ENCODE data around the gene FAM171A2. TPM values are rescaled to one million over a fixed set of nuclear protein-coding genes. Genes with fewer than 3 reads are reported as not detected.
"Not testable (repeated sequence)": the region's sequence is repeated elsewhere in the genome, so short reads cannot be mapped to it uniquely, and the experiment has no call there.

Gene FAM171A2
- total RNA-seq, 1 donor from 2014 or later = 18.1 TPM

- Histone ChIP-seq H3K4me2 (peak overlapping the region; percentile 45), H3K27me3 (no peaks in the 10 kb centered on the region), H4K20me1 (ENCODE audit: low read depth) (no peaks in the 10 kb centered on the region), H3K79me2 (ENCODE audit: low read depth) (no peaks in the 10 kb centered on the region), H3F3A (ENCODE audit: low read depth) (peaks cover 12% of the 10 kb centered on the region), H2AFZ (replicated peaks) (no peak overlapping the region), H3K4me1 (peaks cover 8% of the 10 kb centered on the region), H3K27ac (no peak overlapping the region), H3K4me3 (no peak overlapping the region), H3K9me3 (ENCODE audit: low read depth) (no peaks in the 10 kb centered on the region), H3K36me3 (no peaks in the 10 kb centered on the region), H3K9ac (no peak overlapping the region)
- Mint-ChIP-seq H3K4me3 (no peak overlapping the region), H3K36me3 (no peaks in the 10 kb centered on the region), H3K27me3 (ENCODE audit: insufficient read depth, low read depth) (peaks cover 12% of the 10 kb centered on the region), H3K4me1 (peaks cover 9% of the 10 kb centered on the region), H3K27ac (no peak overlapping the region), H3K9me3 (no peaks in the 10 kb centered on the region)
- TF ChIP-seq EZH2 (IDR thresholded peaks at IDR 0.05) (no peak), EZH2phosphoT487 (IDR thresholded peaks at IDR 0.05) (no peak), CTCF (IDR thresholded peaks at IDR 0.05) (no peak)
- DNase-seq (ENCODE audit: low spot score) = peak; percentile 53
Measured at GRCh38 chr17:44374306-44375195, 10.9 kb upstream of the FAM171A2 start.

GRCh38 chr17:44372036-44372435 lies 8.4 kb upstream of the FAM171A2 start:
- Histone ChIP-seq H3K9ac (no peak overlapping the region), H3K36me3 (no peaks in the 10 kb centered on the region), H3K9me3 (ENCODE audit: low read depth) (no peaks in the 10 kb centered on the region), H4K20me1 (ENCODE audit: low read depth) (no peaks in the 10 kb centered on the region), H3K4me2 (no peak overlapping the region), H3K27ac (no peak overlapping the region), H3K4me3 (no peak overlapping the region), H2AFZ (replicated peaks) (no peak overlapping the region), H3K27me3 (peaks cover 2% of the 10 kb centered on the region), H3K4me1 (peaks cover 8% of the 10 kb centered on the region), H3F3A (ENCODE audit: low read depth) (peaks cover 12% of the 10 kb centered on the region), H3K79me2 (ENCODE audit: low read depth) (no peaks in the 10 kb centered on the region)
- Mint-ChIP-seq H3K27ac (no peak overlapping the region), H3K27me3 (ENCODE audit: insufficient read depth, low read depth) (peaks cover 19% of the 10 kb centered on the region), H3K4me3 (no peak overlapping the region), H3K4me1 (peaks cover 9% of the 10 kb centered on the region), H3K36me3 (no peaks in the 10 kb centered on the region), H3K9me3 (peaks cover 3% of the 10 kb centered on the region)
- TF ChIP-seq CTCF (IDR thresholded peaks at IDR 0.05) (no peak), EZH2phosphoT487 (IDR thresholded peaks at IDR 0.05) (no peak), EZH2 (IDR thresholded peaks at IDR 0.05) (no peak)
- DNase-seq (ENCODE audit: low spot score) = no peak

GRCh38 chr17:44369414-44370023 lies 5.9 kb upstream of the FAM171A2 start:
- not testable (repeated sequence) for DNase-seq (ENCODE audit: low spot score); H3K36me3 ChIP-seq; H3K79me2 ChIP-seq (ENCODE audit: low read depth); H3K9ac ChIP-seq; H3K4me2 ChIP-seq; H3K4me1 Mint-ChIP-seq; H3K36me3 Mint-ChIP-seq; H3F3A ChIP-seq (ENCODE audit: low read depth); H3K4me1 ChIP-seq; H4K20me1 ChIP-seq (ENCODE audit: low read depth); H3K9me3 Mint-ChIP-seq; H3K4me3 Mint-ChIP-seq; H3K27ac ChIP-seq; H2AFZ ChIP-seq (replicated peaks); H3K9me3 ChIP-seq (ENCODE audit: low read depth); H3K4me3 ChIP-seq
- peaks cover 25% of the 10 kb centered on the region for H3K27me3 ChIP-seq
- peak overlapping the region; percentile 88 for H3K27ac Mint-ChIP-seq
- H3K27me3 Mint-ChIP-seq (ENCODE audit: insufficient read depth, low read depth) = peaks cover 31% of the 10 kb centered on the region

- H3K4me1 ChIP-seq; H3K79me2 ChIP-seq (ENCODE audit: low read depth); H3K4me2 ChIP-seq; H3F3A ChIP-seq (ENCODE audit: low read depth); H4K20me1 ChIP-seq (ENCODE audit: low read depth); H3K9me3 Mint-ChIP-seq; H3K36me3 ChIP-seq; H3K27ac ChIP-seq; H3K4me3 Mint-ChIP-seq; H3K9ac ChIP-seq; H3K27ac Mint-ChIP-seq; H3K36me3 Mint-ChIP-seq; H3K4me3 ChIP-seq; DNase-seq (ENCODE audit: low spot score); H3K9me3 ChIP-seq (ENCODE audit: low read depth); H3K4me1 Mint-ChIP-seq; H2AFZ ChIP-seq (replicated peaks): not testable (repeated sequence)
- H3K27me3 ChIP-seq = peaks cover 33% of the 10 kb centered on the region
- peaks cover 28% of the 10 kb centered on the region for H3K27me3 Mint-ChIP-seq (ENCODE audit: insufficient read depth, low read depth)
Measured at GRCh38 chr17:44368391-44369243, 5.0 kb upstream of the FAM171A2 start.
